Subcutaneous adipose tissue (tissue), 4 donors: ENCODE measurements around the gene CYTH1. TPM values are rescaled to one million over a fixed set of nuclear protein-coding genes. Genes with fewer than 3 reads are reported as not detected.

Experiments
- CTCF ChIP-seq: fragments of 450-650 bp; IDR thresholded peaks from one replicate; pipeline ENCODE4 v1.5.1; 2016; ENCODE audit warnings: low read depth, mild to moderate bottlenecking, control low read depth, antibody characterized with exemption, moderate library complexity
- total RNA-seq, 4 donors: library from RNA; depleted of rRNA; stranded (reverse); fragments of >200 nt; gene quantifications; one replicate each; pipeline ENCODE4 v1.1.0, GENCODE V29; 2016

Gene CYTH1
- total RNA-seq, 4 donors from 2014 or later: 54.0 to 86.5 (median 71.1) TPM

GRCh38 chr17:78785663-78786057 is 3.6 kb upstream of the CYTH1 start:
- no peak for TF ChIP-seq CTCF

- TF ChIP-seq CTCF: no peak
These were observed 3.1 kb upstream of the CYTH1 start for GRCh38 chr17:78785011-78785662.

GRCh38 chr17:78784352-78784751 is 2.3 kb upstream of the CYTH1 start:
- no peak for TF ChIP-seq CTCF

- TF ChIP-seq CTCF: no peak
These were observed 1.7 kb upstream of the CYTH1 start for GRCh38 chr17:78783711-78784324.

- no peak for TF ChIP-seq CTCF
These were observed 775 bp downstream of the CYTH1 start for GRCh38 chr17:78781104-78781892.

GRCh38 chr17:78780335-78780734 is 1.7 kb downstream of the CYTH1 start:
- TF ChIP-seq CTCF: no peak

GRCh38 chr17:78779850-78780249 is 2.2 kb downstream of the CYTH1 start:
- TF ChIP-seq CTCF: no peak
